Activated effector memory CD4-positive, alpha-beta T cell treated with Interleukin-2 at 50 U/mL for 16 hours (primary cell): Measurements from ENCODE around the gene NUDT22.

ENCODE experiments used
- DNase-seq: peaks from one replicate; pipeline ENCODE4 v3.0.0-alpha.2; 2020

NUDT22 gene

DNA sequence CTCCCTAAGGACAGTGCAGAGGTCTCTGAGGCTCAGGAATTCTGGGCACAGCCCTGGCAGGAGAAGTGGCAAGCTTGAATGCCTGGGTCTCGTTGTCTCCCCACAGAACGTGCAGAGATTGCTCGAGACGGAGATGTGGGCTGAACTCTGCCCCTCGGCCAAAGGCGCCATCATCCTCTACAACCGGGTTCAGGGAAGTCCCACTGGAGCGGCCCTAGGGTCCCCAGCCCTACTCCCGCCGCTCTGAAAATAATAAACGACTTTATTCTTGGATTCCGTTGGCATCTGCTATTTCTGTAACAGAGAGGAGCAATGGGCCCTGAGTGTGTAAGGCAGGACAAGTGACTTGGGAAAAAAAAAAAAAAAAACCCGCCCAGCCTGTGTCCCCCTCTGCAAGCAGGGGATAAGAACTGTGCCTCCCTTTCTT is 3.7 kb downstream of the NUDT22 start:
- no peak for DNase-seq

DNA sequence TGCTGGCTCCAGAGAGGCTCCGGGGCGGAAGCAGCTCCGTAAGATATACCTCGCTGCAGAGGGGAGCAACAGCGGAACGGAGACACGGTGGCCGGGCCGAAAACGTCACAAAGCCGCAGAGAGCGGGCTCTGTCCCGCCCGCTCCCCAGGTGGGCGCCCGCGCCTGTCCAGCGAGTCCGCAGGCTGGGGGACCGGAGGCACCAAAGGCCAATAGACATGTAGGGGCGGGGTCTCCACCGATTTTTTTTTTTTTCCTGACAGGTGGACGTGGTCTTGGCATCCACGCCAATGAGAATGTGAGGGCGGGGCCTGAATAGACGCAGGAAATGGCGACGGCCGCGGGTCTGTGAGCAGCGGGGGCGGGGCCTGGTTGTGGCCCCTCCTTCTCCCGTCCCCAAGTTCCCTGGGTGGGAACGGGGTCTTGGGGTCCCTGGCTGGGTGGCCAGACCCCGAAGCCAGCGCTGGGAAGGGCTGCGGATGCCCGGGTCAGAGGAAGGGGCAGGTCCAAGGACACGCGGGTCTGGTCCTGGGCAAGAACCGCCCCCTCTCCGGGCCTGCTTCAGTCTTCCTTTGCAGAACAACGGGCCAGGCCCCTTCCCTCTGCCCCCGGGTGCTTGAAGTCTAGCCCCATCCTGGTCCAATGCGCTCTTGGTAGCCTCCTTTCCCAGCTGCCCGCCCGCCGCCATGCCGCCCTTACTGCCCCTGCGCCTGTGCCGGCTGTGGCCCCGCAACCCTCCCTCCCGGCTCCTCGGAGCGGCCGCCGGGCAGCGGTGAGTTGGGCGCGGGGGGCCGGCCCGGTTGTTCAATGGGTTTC is 4.3 kb downstream of the NUDT22 start, which contains the start of gene DNAJC4:
Gene DNAJC4, plus strand, starts transcription at position 378 of the 814 bp plus-strand sequence. Its CDS starts 307 bp downstream, at position 685.
- DNase-seq = peak; percentile 83

- no peak for DNase-seq
Observed at GRCh38 chr11:64230985-64231365, 4.9 kb downstream of the NUDT22 start.

DNA sequence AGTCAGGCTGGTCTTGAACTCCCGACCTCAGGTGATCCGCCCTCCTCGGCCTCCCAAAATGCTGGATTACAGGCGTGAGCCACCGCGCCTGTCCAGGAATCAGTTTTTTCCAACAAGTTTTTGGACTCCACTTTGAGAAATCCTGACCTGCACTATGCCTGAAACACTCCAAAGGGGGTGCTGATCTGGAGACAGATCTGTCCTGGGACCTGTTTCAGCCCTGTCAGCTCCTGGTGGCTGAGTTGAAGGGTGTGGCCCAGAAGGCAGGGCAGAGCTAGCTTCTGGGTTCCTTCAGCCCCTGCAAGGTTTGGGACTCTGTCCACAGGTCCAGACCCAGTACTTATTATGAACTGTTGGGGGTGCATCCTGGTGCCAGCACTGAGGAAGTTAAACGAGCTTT is 5.5 kb downstream of the NUDT22 start:
- DNase-seq = no peak

DNA sequence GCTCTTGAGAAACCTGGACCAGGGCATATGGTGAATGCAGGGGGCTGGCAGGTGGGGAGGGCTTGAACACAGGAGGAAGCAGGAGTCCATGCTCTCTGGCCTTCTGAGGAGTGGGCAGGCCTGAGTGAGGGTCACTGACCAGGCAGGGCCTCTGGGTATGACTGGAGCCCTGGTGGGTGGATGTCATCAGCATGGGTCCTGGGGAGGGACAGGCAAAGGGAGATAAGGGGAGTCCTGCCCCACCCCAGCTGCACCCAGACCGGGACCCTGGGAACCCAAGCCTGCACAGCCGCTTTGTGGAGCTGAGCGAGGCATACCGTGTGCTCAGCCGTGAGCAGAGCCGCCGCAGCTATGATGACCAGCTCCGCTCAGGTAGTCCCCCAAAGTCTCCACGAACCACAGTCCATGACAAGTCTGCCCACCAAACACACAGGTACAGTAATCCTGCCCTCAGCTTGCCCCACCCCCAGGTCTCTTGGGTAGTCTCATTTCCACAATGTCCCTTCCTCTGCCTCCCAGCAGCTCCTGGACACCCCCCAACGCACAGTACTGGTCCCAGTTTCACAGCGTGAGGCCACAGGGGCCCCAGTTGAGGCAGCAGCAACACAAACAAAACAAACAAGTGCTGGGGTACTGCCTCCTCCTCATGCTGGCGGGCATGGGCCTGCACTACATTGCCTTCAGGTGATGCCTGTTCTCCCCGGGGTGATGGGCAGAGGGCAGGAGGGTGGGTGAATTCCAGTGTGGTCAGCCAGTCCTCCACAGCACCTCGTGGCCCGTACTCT is 6.3 kb downstream of the NUDT22 start:
- DNase-seq = no peak

DNA sequence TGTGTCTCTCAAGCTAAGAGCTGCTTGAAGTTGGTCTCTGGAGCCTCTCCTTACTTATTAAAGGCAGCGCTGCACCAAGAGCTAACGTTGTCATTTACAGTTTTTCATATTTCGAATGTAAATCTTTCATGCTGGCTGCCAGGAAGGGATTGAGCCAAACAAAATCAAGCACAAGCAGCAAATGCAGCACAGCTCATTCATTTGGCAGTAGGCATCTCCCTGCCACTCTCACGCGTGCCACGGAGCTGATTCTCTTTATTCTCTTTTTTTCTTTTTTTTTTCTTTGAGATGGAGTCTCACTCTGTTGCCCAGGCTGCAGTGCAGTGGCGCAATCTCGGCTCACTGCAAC is 6.9 kb downstream of the NUDT22 start:
- no peak for DNase-seq

- DNase-seq = peak; percentile 68
Observed at GRCh38 chr11:64233913-64234586, 8.0 kb downstream of the NUDT22 start, which contains the start of gene VEGFB. TSS of gene VEGFB (plus strand) at chr11:64234584. CDS start at chr11:64234834, 250 bp downstream.

DNA sequence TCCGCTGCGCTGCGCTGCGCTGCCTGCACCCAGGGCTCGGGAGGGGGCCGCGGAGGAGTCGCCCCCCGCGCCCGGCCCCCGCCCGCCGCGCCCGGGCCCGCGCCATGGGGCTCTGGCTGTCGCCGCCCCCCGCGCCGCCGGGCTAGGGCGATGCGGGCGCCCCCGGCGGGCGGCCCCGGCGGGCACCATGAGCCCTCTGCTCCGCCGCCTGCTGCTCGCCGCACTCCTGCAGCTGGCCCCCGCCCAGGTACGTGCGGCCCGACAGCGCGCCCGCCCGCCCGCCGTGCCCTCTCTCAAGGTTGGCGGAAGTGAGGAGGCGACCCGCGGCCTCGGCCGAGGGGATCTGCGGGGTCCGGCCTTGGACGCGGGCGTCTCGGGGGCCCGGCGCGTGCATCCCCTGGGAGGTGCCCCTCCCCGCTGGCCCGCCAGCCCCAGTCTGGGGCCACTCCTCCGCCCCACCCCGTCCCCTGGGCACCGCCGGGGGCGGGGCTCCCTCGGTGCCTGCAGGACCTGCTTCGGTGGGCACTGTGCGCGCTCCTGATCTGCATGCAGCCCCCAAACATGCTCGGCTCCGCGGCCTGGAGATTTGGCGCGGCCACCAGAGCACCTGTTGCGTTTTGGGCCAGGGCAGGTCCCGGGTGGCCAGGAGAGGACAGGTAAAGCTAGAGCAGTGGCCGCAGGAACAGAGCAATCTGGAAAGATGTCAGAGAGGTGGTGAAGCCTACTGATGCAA is 8.7 kb downstream of the NUDT22 start:
- DNase-seq = peak; percentile 44

DNA sequence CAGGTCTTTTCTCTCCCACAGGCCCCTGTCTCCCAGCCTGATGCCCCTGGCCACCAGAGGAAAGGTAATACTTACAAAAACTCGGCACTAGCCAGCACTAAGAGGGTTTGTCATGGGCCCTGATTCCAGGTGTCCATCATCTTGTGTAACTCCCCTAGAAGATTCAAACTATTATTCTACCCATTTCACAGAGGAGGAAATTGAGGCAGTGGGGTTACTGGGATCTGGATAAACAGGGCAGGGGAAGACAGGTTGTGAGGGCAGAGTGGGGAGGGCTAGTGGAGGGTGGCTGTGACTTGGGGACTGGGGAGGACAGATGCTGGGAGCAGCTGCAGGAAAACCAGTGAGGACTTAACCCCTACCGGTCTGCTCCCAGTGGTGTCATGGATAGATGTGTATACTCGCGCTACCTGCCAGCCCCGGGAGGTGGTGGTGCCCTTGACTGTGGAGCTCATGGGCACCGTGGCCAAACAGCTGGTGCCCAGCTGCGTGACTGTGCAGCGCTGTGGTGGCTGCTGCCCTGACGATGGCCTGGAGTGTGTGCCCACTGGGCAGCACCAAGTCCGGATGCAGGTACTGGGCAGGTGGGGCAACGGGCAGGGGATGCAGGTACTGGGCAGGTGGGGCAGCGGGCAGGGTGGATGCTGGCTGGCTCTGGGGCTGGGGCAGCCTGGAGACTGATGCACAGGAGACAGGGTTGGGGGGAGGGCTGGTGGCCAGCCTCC is 9.5 kb downstream of the NUDT22 start:
- no peak for DNase-seq

DNA sequence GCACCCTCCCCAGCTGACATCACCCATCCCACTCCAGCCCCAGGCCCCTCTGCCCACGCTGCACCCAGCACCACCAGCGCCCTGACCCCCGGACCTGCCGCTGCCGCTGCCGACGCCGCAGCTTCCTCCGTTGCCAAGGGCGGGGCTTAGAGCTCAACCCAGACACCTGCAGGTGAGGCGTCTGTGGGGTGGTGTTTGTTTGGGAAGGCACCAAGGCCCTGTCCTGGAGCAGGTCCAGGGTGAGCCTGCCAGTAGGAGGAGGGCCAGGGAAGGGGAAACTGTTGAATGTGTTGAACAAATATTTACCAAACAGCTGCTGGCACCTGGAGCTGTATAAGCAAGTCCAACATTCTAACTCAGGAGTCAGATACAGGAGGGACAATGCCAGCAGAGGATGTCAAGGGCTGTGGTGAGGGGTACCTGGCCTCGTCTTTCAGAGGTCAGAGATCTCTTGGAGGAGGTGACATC is 11.4 kb downstream of the NUDT22 start:
- no peak for DNase-seq

GRCh38 chr11:64238076-64238475 is 12.0 kb downstream of the NUDT22 start:
- no peak for DNase-seq

DNA sequence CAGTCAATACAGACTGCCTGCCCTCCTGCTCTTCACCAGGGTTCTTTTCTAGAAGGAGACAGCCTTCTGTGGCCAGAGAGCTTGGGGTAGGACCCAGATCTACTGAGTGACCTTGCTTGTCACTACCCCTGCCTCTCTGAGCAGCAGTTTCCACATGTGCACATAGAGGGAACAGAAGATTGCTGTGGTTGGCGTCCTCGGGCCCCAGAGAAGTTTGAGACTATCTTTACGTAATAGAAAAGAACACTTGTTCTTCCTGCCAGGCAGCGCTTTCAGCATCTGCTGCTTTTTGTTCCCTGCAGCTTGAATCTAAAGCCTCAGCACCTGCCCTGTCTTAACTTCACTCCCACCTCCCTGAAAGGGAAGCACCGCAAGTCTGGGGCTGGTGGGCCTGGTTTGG is 12.9 kb downstream of the NUDT22 start:
- no peak for DNase-seq

DNA sequence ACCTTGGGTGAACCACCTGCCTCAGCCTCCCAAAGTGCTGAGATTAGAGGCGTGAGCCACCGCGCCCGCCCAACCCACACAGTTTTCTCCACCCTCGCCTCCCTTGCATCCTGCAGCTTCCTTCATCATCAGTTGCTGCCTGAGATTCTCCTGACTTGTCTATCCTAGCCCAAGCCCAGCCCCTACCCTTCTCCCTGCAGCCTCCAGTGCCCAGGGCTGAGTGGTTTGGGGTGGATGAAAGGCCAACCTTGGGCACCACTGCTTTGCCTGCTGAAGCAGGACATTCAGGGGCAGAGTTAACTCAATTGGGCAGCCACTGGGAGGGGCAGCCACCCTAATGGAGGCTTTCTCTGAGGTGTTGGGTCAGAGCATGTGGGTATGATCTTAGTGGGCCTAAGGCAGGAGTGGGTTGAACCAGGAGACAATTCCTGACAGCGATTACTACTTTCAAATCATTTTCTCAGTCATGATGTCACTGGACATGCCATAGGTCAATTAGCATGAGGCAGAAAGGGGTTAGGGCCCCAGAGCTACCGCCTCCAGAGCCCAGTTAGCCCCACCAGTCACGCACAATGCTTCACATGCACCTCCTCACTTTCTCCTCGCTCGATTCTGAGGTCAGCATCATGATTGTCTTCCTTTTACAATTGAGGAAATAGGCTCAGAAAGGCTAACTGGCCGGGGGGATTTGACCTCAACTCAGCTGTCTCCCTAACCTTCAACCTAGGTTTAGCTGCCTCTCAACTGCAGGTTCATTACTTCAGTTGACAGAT is 13.8 kb downstream of the NUDT22 start:
- DNase-seq = no peak

DNA sequence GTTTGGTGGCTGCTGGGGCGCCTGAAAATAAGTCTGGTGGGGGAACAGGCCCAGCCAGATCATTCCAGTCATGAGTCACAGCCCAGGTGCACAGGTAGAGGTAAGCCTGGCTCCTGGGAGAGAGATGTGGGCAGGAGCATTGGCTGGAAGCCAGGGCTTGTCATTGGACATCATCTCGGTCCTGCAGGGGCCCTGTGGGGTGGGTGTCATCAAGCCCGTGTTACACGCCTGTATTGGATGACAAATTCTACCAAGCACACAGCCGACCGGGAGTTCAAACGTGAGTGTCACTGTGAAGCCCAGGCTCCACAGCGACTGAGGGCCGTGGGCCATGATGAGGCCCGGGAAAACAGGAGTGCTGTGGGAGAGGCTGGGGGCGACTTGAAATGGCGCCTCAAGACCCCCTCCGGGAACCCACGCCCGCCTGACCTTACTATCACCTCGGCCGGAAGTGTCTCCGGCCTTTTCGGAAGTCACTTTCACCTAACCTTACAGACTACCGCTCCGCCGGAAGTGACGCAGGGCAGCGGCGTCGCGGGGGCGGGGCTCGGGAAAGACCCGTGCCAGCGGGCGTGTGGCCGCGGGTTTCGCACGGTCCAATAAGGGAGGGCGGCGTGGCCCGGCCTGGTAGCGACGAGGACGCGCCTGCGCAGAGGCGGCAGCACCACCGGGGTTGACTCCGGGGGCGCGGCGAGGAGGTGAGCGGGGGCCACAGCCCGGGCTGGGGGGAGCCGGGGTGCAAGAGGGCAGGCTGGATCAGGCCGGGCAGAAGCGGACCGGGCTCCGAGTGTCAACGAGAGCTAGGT is 14.6 kb downstream of the NUDT22 start, which contains the start of gene FKBP2:
Gene FKBP2, plus strand, starts transcription at position 661 of the 806 bp plus-strand sequence. CDS start 1,293 bp downstream, outside the sequence.
- DNase-seq = peak; percentile 96

- DNase-seq = peak; percentile 99
Observed at GRCh38 chr11:64241241-64241490, 15.1 kb downstream of the NUDT22 start.

DNA sequence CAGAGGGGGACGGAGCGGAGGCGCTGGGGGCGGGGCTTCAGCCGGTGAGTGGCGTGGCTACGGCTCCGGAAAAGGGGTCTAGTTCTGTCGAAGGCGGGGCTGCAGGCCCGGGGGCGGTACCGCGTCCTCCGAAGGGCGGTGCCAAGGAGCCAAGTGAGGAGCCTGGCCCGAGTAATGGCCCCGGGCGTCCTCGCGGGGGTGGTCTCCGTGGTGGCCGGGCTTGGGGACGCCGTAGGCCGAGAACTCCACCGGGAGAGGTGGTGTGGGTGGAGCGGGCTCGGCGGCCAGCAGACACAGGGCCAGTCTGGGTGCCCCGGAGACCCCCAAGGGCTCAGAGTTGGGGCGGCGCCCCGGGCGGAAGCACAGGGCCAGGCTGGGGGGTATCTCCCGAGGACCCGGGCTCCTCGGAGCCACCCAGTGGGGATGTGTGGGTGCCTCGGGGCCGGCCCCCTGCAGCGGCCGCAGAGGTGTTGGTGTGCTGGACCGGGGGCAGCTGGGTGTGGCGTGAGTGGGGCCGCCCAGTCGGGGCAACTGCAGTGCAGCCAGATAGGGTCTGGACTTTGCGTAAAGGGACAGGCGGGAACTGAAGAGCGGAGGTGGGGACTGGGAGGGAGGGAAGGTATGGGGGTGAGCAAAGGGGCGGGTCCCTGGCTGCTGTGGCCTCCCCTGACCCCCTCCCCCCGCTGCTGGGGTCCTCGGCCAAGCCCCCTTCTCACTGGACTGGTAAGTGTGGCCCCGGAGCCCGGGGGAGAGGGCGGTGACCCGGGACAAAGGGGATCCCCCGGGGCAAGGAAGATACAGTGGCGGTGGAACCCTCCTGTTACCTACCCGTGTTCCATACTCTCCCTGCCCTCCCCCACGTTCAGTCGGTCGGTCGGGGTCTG is 15.7 kb downstream of the NUDT22 start:
- no peak for DNase-seq

- DNase-seq = no peak
Observed at GRCh38 chr11:64243236-64243854, 17.3 kb downstream of the NUDT22 start.

GRCh38 chr11:64244107-64244506 is 18.0 kb downstream of the NUDT22 start:
- no peak for DNase-seq

DNA sequence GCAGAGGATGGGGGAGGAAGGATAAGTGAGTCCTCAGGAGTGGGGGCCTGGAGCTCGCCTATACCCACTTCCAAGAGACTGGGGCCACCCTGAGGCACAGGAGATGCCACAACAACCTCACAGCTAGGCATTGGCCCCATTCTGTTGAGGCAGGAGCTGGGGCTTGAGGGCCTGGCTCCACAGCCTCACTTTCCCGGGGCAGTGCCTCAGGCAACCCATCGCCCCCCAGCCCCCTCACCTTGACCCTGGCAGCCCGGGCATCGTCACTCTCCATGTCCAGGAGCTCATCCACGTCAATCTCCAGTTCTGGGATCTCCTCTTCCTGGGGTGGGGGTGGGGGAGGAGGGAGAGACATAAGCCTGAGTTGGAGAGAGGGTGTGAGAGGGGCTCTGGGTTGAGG is 18.9 kb downstream of the NUDT22 start:
- no peak for DNase-seq
